GM12874 (cell line): ENCODE measurements around the gene TMEM250.

Experiments used
- TF ChIP-seq, protein P1 (sequence below): IDR thresholded peaks from 2 replicates; pipeline ENCODE4 v1.5.1; 2011; ENCODE audit warnings: low read depth, mild to moderate bottlenecking, control low read depth, low read length, moderate library complexity; ENCODE audit not compliant: insufficient read depth

TMEM250 gene

DNA sequence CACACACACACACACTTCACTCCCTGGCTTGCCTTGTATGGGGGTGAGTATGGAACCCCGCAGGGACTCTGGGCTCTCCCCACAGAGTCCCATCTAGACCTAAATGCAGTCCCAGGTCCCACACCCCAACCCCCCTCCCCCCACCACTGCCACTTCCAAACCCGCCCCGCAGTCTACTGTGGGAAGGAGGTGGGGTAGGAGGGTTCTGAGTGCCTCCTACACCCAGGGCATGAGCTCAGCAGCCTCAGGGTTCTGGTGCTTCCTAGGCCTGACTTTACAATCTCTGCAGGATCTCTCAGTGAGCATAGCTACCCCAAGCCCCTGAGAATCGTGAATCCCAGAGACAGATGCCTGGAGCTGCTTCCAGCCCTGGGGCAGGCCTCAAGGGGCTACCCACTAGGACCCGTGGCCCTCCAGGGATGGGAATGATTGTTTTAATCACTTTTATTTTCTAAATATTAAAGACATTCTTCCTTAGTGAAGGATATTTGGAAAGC lies 22.1 kb downstream of the TMEM250 start:
- TF ChIP-seq, protein P1, sequence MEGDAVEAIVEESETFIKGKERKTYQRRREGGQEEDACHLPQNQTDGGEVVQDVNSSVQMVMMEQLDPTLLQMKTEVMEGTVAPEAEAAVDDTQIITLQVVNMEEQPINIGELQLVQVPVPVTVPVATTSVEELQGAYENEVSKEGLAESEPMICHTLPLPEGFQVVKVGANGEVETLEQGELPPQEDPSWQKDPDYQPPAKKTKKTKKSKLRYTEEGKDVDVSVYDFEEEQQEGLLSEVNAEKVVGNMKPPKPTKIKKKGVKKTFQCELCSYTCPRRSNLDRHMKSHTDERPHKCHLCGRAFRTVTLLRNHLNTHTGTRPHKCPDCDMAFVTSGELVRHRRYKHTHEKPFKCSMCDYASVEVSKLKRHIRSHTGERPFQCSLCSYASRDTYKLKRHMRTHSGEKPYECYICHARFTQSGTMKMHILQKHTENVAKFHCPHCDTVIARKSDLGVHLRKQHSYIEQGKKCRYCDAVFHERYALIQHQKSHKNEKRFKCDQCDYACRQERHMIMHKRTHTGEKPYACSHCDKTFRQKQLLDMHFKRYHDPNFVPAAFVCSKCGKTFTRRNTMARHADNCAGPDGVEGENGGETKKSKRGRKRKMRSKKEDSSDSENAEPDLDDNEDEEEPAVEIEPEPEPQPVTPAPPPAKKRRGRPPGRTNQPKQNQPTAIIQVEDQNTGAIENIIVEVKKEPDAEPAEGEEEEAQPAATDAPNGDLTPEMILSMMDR, result no peak

- TF ChIP-seq, protein P1, result no peak
Observed at GRCh38 chr9:136095070-136096058, 23.3 kb downstream of the TMEM250 start, which contains the start of gene NACC2. TSS of gene NACC2 (minus strand) at chr9:136095289. CDS start at chr9:136050521, 44,768 bp downstream.

GRCh38 chr9:136093995-136094881 lies 24.4 kb downstream of the TMEM250 start:
- TF ChIP-seq, protein P1, result no peak

- TF ChIP-seq, protein P1, result no peak
Observed at GRCh38 chr9:136093346-136093986, 25.2 kb downstream of the TMEM250 start.

- TF ChIP-seq, protein P1, result no peak
Observed at GRCh38 chr9:136092741-136093140, 25.9 kb downstream of the TMEM250 start.

DNA sequence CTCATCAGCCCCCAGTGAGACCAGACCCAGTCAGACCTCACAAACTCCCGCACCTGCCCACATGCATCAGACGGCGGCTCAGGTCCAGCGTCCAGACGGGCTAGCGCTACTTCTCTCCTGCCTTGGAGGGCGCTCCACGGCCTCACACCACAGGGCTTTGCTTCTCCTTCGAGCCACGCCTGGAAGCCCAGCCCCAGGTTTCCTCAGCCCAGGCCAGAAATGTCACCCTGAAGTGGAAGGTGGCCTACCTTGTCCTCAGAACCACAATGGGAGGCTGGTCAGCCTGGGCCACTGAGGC lies 26.4 kb downstream of the TMEM250 start:
- TF ChIP-seq, protein P1, result no peak
